Parathyroid adenoma (tissue), 2 donors: ENCODE results near the gene PCGF2.

Experiments
- H2AFZ ChIP-seq: fragments of 300-600 bp; sonication (generic); one replicate; pipeline ENCODE4 v1.7.0; 2017; ENCODE audit warnings: antibody characterized with exemption, mild to moderate bottlenecking
- H3K27ac ChIP-seq: fragments of 300-600 bp; sonication (generic); one replicate; pipeline ENCODE4 v1.7.0; 2017
- H3K27me3 ChIP-seq: fragments of 300-600 bp; sonication (generic); one replicate; pipeline ENCODE4 v1.7.0; 2017; ENCODE audit warnings: low read length; ENCODE audit not compliant: control insufficient read depth, insufficient read depth
- H3K36me3 ChIP-seq: fragments of 300-600 bp; sonication (generic); one replicate; pipeline ENCODE4 v1.7.0; 2017; ENCODE audit warnings: low read length; ENCODE audit not compliant: control insufficient read depth, insufficient read depth
- H3K4me1 ChIP-seq: fragments of 300-600 bp; sonication (generic); one replicate; pipeline ENCODE4 v1.7.0; 2017; ENCODE audit warnings: control low read depth
- H3K4me2 ChIP-seq: fragments of 300-600 bp; sonication (generic); one replicate; pipeline ENCODE4 v1.7.0; 2017; ENCODE audit warnings: low read length
- H3K4me3 ChIP-seq: fragments of 300-600 bp; sonication (generic); one replicate; pipeline ENCODE4 v1.7.0; 2017; ENCODE audit warnings: low read depth, low read length
- H3K79me2 ChIP-seq: fragments of 300-600 bp; sonication (generic); one replicate; pipeline ENCODE4 v1.7.0; 2017; ENCODE audit warnings: control low read depth
- H3K9ac ChIP-seq: fragments of 300-600 bp; sonication (generic); one replicate; pipeline ENCODE4 v1.7.0; 2017; ENCODE audit warnings: mild to moderate bottlenecking
- H3K9me3 ChIP-seq: fragments of 300-600 bp; sonication (generic); one replicate; pipeline ENCODE4 v1.7.0; 2017; ENCODE audit warnings: low read length; ENCODE audit not compliant: control insufficient read depth
- CTCF ChIP-seq: fragments of 300-600 bp; sonication (generic); IDR thresholded peaks from one replicate; pipeline ENCODE4 v1.7.0; 2017; ENCODE audit warnings: antibody characterized with exemption, mild to moderate bottlenecking
- donor health status: primary hyperparathyroidism.

The PCGF2 gene

DNA sequence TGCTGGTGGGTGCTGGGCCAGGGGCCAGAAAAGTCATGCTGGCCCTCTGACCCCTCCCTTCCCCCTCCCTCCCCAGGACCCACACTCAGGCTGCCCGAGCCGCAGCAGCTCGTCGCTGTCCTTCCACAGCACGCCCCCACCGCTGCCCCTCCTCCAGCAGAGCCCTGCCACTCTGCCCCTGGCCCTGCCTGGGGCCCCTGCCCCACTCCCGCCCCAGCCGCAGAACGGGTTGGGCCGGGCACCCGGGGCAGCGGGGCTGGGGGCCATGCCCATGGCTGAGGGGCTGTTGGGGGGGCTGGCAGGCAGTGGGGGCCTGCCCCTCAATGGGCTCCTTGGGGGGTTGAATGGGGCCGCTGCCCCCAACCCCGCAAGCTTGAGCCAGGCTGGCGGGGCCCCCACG lies 26.3 kb downstream of the PCGF2 start:
- H3K4me3 ChIP-seq: no peak overlapping the region
- TF ChIP-seq CTCF: no peak
- H3K79me2 ChIP-seq: no peaks in the 10 kb centered on the region
- no peaks in the 10 kb centered on the region for H3K36me3 ChIP-seq
- H3K27ac ChIP-seq: no peak overlapping the region
- peaks cover 17% of the 10 kb centered on the region for H3K4me1 ChIP-seq
- no peak overlapping the region for H3K9ac ChIP-seq
- H3K27me3 ChIP-seq: no peaks in the 10 kb centered on the region
- no peak overlapping the region for H3K4me2 ChIP-seq
- no peak overlapping the region for H2AFZ ChIP-seq
- no peaks in the 10 kb centered on the region for H3K9me3 ChIP-seq

DNA sequence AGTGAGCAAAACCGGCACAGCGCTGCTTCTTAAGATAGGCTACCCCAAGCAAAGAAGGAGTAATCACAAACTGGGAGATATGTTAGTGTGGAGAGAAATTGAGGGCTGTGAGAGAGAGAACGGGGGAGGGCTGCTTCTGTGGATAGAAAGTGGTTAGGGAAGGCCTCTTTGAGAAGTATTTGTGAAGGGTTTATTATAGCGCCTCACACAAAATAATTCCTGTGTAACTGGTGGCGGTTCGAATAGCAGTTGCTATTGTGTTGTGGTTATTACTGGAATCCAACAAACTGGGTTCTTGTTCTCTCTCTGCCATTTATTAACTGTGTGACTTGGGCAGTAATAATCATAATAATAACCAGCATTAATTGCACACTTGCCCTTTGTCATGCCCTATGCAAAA lies 27.2 kb downstream of the PCGF2 start:
- Histone ChIP-seq H3K4me1 (peaks cover 17% of the 10 kb centered on the region), H3K79me2 (no peaks in the 10 kb centered on the region), H3K9me3 (no peaks in the 10 kb centered on the region), H3K4me2 (no peak overlapping the region), H3K27ac (no peak overlapping the region), H2AFZ (no peak overlapping the region), H3K9ac (no peak overlapping the region), H3K4me3 (no peak overlapping the region), H3K36me3 (no peaks in the 10 kb centered on the region), H3K27me3 (no peaks in the 10 kb centered on the region)
- no peak for TF ChIP-seq CTCF

- no peak for TF ChIP-seq CTCF
- no peaks in the 10 kb centered on the region for H3K79me2 ChIP-seq
- H3K4me3 ChIP-seq: no peak overlapping the region
- H3K27me3 ChIP-seq: no peaks in the 10 kb centered on the region
- H3K4me2 ChIP-seq: no peak overlapping the region
- no peaks in the 10 kb centered on the region for H3K9me3 ChIP-seq
- H2AFZ ChIP-seq: no peak overlapping the region
- H3K36me3 ChIP-seq: no peaks in the 10 kb centered on the region
- peaks cover 15% of the 10 kb centered on the region for H3K4me1 ChIP-seq
- no peak overlapping the region for H3K9ac ChIP-seq
- no peak overlapping the region for H3K27ac ChIP-seq
Observed at GRCh38 chr17:38719943-38720641, 28.0 kb downstream of the PCGF2 start.

DNA sequence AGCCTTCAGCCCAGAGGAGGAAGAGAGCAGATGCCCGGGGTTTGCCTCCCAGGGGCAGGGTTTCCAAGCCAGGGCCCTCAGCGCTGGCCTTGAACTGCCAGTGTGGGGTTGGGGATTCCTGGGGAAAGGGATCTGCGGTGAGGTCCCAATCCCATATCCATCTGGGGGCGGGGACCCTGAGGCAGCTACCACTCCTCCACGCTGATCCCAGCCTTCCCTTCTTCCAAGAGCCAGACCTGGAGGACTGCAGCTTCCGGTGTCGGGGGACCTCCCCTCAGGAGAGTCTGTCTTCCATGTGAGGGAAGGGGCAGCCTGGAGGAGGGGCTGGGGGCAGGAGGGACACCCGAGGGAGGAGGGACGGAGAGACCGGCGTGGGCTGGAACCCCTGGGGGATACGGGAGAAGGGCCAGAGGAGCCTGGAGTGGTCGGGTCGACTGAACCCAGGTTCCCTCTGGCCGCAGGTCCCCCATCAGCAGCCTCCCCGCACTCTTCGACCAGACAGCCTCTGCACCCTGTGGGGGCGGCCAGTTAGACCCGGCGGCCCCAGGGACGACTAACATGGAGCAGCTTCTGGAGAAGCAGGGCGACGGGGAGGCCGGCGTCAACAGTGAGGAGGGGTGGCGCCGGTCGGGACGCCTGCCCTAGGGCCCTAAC lies 28.7 kb downstream of the PCGF2 start:
- peaks cover 10% of the 10 kb centered on the region for H3K4me1 ChIP-seq
- no peak overlapping the region for H3K27ac ChIP-seq
- no peaks in the 10 kb centered on the region for H3K36me3 ChIP-seq
- no peaks in the 10 kb centered on the region for H3K27me3 ChIP-seq
- H3K4me2 ChIP-seq: no peak overlapping the region
- H3K9me3 ChIP-seq: no peaks in the 10 kb centered on the region
- TF ChIP-seq CTCF: no peak
- no peaks in the 10 kb centered on the region for H3K79me2 ChIP-seq
- H3K4me3 ChIP-seq: no peak overlapping the region
- H2AFZ ChIP-seq: no peak overlapping the region
- no peak overlapping the region for H3K9ac ChIP-seq
